GM21619 (cell line): ENCODE results near the gene CDC42BPA.

Experiments used
- ATAC-seq: cut with Tn5 transposase; IDR thresholded peaks from one replicate; pipeline ENCODE4 v1.9.1; 2021; ENCODE audit not compliant: unreplicated experiment

The CDC42BPA gene

DNA sequence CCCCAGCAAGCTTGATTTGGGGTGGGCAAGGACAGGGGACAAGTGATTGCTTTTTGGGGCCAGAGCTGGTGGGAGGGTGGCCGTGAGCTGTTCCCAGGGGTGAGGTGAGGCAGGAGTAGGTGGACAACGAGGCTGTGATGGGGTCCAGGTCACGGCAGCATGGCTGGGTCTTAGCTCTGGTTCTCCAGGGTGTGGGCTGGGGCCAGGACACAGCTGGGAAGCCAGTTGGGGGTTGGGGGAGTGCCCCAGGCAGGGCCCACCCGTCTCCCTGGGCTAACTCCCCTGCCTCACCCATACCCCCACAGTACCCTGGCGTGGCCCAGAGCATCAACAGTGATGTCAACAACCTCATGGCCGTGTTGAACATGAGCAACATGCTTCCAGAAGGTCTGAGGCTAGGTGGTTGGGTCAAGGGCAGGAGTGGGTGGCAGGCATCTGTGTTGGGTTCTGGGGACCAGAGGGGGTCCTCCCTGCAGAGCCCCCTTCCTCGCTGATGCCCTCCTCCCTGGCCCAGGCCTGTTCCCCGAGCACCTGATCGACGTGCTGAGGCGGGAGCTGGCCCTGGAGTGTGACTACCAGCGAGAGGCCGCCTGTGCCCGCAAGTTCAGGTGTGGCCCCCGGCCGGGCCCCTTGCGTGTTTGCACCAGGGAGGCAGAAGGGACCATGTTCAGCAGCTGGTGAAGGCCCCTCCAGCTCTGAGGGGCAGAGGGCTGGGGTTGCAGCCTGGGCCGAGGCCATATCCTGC is 334.9 kb downstream of the CDC42BPA start:
- ATAC-seq: no peak

DNA sequence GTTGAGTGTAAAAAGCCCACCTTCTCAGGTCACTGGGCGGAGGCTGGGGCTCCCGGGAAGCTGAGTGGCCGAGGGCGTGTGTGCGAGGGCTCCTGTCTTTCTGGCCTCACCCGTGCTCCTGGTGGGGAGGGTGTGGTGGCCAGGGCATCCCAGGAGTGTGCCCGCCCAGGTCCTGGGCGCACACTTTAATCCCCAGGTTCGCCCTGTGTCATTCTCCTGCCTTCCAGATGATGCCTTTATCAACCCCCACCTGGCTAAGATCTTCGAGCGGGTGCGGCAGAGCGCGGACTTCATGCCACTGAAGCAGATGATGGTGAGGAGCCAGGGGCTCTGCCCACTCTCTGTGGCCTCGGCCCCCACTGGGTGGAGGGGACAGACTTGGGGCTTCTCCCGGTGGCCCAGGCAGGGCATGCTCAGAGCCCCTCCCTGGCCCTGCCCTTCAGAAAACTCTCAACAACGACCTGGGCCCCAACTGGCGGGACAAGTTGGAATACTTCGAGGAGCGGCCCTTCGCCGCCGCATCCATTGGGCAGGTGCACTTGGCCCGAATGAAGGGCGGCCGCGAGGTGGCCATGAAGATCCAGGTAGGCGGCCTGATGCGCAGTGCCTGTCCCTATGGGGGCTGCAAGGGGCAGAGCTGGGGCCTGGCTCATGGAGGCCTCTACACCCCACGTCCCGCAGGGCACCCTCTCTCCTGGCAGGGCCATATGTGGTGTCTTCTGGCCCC is 335.7 kb downstream of the CDC42BPA start:
- ATAC-seq: no peak

DNA sequence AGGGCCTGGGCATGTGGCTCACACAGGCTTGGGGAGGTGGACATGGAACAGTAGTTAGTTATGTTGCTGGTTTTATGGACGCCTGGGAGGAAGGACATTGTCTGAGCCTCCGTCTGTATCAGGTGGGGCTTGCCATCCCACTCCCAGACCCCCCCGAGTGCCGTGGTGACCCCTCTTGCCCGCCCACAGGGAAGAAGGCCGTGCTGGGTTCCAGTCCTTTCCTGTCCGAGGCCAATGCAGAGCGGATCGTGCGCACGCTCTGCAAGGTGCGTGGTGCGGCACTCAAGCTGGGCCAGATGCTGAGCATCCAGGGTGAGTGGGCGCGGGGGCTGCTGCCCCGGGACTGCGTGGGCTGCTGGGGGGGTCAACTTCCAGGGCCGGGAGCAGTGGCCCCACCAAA is 336.5 kb downstream of the CDC42BPA start:
- no peak for ATAC-seq

DNA sequence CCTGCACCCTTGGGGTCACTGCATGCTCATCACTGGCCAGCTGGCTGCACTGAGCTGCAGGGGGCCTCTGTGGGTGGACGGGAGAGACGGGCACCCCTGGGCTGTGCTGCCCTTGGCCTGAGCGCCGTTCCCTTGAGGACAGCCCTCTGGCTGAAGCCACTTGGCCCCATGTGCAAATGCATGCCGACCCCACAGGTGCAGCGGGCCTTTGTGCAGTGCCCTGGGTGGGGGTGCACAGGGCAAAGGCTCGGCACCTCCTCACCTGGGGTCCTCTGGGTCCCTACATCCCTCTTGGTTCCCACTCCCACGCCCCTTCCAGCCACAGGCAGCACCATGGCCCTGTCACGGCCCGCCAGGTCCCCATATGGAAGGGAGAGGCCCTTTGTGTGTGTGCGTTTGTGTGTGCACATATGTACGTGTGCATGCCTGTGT is 336.9 kb downstream of the CDC42BPA start:
- ATAC-seq: no peak

DNA sequence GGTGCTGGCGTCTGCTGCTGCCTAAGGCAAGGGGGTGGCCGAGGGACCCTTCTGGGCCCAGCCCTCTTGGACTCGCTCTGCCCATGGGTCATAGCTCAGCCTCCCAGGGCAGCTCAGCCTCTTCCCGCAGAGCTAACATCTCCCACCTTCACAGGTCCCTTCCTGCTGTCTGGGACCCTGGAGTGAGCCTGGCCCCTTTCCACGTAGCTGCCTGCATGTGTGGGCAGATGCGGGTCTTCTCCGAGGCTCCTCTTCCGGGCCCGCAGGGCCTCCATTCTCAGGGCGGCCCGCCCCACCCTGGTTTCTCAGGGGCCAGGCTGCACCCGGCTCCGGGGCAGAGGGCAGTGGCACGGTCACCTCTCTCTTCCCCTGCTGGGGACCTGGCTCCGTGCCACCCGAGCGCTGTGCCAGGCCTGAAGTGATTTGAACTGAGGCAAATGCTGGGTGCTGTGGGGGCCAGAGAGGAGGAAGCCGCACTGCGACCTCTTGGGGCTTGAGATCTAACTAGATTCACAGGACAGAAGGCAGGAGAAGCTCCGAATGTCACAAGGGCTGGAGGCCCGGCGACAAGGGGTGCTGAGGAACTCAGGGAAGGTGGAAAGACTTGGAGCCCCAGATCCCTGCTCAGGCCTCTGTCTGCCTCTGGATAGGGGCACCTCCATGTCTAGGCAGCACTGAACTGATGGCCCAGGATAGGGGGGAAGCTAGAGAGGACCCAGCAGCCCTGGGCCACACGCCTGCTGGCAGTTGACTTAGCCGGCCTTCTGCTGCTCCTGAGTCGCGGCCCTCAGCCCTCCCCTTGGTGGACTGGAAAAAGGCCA is 337.5 kb downstream of the CDC42BPA start:
- ATAC-seq: no peak

DNA sequence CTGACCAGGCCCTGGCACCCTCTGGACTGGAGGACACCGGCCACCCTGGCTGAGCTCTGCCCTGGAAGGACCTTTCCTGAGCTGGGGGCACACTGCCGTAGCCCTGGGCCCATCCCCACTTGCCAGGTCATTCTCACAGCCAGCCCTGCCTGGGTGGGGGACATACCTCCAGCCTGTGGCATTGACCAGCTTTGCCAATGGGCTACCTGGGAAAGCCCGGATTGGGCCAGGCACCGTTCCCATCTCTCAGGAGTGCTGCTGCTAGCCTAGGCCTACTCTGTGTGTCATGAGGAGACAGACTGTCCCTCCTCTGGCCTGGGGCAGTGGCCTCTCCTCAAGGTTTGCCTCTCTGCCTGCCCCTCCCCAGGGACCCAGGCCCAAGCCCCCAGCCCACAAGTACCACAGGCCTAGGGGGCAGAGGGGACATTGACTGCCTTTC is 338.2 kb downstream of the CDC42BPA start:
- no peak for ATAC-seq

DNA sequence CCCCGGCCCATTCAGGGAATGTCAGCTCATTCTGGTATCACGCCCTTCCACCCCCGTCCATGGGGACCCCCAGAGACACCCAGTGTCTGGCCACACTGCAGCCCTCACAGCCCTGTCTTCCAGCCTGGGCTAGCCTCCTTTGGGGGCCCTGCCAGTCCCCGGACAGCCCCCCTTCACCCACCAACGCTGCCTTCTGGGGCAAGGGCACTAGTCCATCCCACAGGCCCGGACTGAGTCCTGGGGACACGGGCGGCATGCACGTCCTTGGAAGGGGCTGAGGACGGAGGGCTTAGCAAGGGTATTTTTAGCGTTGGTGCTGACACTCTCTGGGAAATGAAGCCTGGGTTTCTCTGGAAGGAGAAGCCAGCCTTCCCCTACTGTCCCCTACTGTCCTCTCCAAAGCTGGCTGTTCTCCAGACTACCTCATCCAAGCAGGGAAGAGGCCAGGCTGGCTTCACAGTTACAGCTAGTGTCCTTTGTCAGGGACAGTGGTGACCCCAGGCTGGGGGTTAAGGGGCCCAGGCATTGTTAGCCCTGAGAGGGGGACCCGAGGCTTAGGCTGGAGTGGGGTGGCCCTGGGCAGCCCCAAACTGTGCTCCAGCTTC is 338.7 kb downstream of the CDC42BPA start:
- no peak for ATAC-seq

DNA sequence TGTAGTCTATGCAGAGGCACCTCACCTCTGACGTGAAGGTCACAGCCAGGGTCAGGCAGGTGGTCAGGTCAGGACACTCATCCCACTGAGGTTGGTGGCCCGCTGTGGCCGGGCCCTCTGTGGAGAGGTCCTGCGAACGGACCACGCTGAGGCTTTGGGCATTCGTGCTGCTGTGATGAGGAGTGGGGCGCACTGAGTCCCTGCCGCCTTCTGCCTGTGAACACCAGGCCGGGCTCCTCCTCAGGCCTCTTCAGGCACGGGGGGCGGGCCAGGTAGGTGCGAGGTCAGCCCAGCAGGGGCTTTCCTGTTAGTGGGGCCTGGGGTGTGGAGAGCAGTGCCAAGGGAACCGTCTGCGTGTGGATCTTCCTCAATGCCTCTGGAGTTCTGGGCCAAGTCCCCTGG is 339.2 kb downstream of the CDC42BPA start:
- ATAC-seq: no peak

DNA sequence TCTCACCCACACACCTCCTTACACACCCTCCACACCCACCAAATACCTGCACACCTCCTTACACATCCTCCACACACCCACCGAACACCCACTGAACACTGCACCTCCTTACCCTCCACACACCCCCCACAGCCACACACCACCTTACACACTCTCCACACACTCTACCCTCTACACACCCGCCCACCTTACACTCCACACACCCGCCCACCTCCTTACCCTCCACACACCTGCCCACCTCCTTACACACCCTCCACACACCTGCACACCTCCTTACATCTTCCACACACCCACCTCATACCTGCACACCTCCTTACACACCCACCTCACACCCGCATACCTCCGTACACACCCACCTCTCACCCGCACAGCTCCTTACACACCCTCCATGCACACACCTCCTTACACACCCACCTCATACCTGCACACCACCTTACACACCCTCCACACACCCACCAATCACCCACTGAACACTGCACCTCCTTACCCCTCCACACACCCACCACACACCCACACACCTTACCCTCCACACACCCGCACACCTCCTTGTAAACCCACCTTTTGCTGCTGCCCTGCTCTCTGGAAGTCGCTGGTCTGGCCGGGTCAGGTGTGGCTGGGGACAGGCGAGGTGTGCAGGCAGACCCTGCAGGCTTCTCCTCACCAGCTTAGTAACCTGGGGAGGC is 339.7 kb downstream of the CDC42BPA start:
- no peak for ATAC-seq

DNA sequence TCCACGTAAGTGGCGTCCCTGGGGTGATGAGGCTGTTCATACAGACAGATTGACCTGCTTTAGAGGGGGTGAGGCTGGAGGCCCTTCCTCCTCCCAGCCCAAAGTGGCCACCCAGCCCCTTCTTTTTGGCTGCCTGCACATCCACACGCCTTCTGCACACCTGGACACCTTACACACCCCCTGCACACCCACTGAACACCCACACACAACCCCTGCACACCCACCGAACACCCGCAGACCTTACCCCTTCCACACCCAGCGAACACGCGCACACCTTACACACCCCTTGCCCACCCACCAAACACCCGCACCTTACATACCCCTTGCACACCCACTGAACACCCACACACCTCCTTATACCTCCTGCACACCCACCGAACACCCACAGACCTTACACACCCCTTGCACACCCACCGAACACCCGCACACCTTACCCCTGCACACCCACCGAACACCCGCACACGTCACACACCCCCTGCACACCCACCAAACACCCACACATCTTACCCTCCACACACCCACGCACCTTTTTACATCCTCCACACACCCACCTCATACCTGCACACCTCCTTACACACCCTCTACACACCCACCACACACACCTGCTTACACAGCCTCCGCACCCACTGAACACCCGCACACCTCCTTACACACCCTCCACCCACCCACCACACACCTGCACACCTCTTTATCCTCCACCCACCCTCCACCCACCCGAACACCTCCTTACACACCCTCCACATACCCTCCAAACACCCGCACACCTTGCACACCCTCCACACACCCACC is 340.5 kb downstream of the CDC42BPA start:
- no peak for ATAC-seq

DNA sequence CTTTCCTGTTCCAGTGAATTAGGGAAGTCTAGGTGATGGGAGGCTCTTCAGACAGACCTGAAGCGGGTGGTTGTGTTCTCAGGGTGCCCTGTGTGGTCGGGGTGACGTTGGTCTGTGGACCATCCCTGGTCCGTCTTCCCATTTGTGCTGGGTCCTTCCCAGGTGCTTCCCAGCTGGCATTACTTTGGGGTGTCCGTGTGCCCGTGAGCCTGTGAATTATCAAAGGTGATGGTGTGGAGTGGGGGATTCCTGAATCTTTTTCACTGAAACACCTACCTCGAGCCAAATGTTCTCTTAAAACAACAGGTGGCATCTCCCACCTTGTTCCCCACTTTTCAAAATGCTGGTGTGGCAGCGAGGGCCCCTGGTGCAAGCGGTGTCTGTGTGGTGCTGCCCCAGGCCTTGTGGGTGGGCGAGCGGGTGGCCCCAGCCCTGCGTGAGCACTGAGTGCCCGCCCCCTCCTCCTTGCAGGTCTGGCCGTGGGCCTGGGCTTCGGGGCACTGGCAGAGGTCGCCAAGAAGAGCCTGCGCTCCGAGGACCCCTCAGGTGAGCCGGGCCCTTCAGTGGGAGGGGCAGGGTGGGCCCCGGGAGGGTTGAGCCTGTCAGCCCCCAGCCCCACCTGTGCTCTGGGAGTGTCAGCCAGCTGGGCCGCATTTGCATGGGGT is 341.2 kb downstream of the CDC42BPA start:
- no peak for ATAC-seq

DNA sequence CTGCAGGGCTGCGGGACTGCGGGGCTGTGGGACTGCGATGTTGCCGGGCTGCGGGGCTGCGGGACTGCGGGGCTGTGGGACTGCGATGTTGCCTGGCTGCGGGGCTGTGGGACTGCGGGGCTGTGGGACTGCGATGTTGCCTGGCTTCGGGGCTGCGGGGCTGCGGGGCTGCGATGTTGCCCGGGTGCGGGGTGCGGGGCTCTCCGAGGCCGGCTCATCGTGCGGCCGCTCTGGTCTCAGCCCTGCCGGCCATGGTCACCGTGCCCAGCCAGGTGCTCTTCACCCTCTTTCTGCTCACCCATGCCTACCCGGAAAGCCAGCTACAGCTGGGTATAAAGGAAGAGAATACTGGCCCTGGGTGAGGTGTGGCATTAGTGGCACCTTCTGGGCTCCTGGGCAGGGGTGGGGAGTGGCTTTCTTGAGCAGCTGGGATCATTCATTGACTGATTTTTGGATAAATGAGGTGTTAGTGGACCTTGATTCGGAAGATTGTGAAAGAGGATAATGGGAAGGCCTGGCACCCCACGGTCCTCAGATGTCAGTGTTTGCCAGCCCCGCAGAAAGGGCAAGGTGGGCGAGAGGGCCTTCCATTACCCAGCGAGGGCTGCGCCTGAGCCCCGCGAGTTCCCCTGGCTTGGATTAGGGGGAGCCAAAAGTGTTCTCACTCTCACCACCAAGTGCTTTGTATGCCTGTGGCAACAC is 341.9 kb downstream of the CDC42BPA start:
- no peak for ATAC-seq

DNA sequence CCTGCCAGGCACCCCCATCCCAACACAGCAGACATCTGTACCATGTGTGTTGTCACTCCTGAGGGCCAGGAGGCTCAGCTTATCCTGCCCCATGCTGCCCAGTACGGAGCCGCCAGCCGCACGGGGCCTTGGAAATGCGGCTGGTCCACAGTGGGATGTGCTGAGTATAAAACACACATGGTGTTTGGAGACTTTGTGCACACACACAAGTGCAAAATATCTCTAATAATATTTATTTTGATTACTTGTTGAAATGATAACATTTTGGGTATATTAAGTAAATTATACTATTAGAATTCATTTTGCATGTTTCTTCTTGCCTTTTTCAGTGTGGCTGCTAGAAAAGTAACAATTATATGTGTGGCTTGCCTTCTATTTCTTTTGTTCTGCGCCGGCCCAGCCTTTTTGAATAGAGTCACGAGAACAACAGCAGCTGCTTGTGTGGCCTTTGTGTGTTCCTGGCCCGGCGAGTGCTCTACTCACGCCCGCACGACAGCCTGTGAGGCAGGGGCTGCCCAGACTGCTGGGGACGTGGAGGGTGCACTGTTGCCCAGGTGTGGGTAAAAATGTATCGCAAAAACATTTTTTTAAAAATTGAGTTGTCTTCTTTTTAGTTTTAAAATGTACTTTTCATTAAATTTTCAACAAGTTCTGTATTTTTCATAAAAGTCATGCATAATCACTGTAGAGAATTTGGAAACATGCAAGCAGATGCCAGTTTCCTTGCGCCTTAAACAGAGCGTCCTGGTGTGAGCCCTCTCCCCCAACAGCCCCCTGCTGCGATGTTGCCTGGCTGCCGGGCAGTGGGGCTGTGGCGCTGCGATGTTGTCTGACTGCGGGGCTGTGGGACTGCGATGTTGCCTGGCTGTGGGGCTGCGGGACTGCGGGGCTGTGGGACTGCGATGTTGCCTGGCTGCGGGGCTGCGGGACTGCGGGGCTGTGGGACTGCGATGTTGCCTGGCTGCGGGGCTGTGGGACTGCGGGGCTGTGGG is 342.7 kb downstream of the CDC42BPA start:
- no peak for ATAC-seq

DNA sequence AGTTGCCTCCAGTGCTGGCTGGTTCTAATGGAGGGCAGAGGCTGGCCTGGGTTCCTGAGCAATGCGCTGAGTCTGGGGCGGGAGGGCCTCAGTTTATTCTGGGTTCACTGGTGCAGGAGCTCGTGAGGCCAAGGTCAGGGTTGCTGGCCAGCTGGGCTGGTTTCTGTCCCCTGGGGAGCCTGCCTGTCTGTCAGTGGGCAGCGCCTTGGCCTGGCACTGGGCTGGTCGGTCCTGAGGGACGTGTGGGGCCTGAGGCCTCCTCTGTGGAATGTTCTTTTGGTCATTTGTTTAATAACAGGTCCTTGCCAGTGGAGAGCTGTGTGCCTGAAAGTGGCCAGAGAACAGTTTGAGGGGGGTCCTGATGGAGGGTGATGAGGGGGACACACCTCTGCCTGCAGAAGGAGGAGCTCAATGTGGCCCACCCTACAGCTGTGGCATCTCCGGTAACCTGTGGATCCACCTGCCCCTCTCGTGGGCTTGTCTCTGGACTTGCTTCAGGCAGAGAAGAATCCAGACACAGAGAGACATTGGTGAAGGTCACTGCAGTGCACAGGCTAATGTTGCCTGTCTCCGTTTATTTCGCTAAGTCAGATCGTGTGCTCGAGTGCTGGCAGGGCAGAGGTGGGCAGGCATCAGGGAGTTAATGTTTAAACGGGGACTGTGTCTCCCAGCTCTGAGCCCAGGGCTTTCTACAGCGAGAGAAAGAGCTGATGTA is 343.6 kb downstream of the CDC42BPA start:
- no peak for ATAC-seq

DNA sequence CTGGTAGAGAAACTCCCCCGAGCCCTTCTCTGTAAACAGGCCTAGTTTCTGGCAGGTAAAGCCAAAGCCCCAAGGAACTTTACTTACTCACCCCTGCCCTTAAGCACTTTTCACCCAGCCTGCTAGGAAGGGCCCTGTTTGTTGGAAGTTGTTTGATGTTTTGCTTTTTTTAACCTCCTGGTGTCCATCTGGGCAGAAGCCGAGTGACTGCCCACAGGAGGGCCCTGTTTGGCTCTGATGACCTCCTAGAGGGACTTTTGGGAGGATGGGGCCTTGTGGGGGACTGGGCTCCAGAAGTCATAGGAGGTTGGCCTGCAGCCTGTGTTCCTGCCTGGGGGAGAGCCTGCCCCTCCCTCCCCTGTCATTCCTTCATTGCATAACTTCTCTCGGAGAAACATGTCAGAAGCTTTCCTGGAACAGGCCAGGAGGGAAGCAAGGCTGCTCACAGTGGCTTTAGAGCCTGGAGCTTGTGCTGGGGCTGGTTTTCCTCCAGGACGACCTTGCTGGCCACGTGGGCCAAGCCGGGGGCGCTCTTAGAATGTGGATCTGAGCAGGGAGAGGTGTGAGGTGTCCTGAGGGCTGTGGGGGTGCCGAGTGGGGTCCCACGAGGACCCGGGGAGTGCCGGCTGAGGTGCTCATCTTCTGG is 344.3 kb downstream of the CDC42BPA start:
- no peak for ATAC-seq

DNA sequence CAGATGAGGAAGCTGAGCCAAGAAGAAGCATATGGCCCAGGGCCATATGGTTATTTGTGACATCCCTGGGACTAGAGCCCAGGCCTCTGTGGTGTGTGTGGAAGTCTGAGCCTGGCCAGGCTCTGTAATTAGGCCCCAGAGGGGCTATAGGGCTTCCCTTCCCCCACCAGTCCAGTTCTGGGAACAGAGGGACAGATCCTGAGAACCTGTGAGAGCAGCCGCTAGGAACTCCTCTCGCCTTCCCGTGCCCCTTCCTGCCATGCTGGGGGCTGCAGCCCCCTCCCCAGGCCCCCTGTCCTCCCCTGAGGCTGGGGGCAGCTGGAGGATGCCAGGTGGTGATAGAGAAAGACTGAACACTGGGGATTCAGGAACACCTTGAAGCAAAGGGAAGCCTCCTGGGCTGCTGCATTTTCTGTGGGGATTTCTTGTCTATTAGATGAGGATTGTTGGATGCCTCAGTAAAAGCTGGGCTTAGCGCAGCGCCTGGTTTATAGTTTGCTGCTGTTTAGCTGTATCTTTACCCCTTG is 344.9 kb downstream of the CDC42BPA start:
- ATAC-seq: no peak
